KMS-11 (cell line): Measurements from ENCODE around the gene SLC34A1.

Source experiments
- H2AFZ ChIP-seq: fragments of 200-600 bp; sonication (generic); 2 replicates; pipeline ENCODE4 v1.6.1; 2016; ENCODE audit warnings: antibody characterized with exemption, mixed run types, low read depth
- H3K27ac ChIP-seq: fragments of 200-600 bp; sonication (generic); 2 replicates; pipeline ENCODE4 v1.6.1; 2016; ENCODE audit warnings: mild to moderate bottlenecking, mixed run types
- H3K27me3 ChIP-seq: fragments of 200-600 bp; sonication (generic); 2 replicates; pipeline ENCODE4 v1.6.1; 2017; ENCODE audit warnings: mild to moderate bottlenecking, low read depth, mixed run types, moderate library complexity; ENCODE audit not compliant: insufficient read depth
- H3K36me3 ChIP-seq: fragments of 200-600 bp; sonication (generic); 2 replicates; pipeline ENCODE4 v1.6.1; 2017; ENCODE audit warnings: mild to moderate bottlenecking, mixed run types; ENCODE audit not compliant: insufficient read depth
- H3K4me1 ChIP-seq: fragments of 200-600 bp; sonication (generic); 2 replicates; pipeline ENCODE4 v1.6.1; 2016; ENCODE audit warnings: mild to moderate bottlenecking, low read depth, mixed run types; ENCODE audit not compliant: poor library complexity, severe bottlenecking
- H3K4me2 ChIP-seq: fragments of 200-600 bp; sonication (generic); 2 replicates; pipeline ENCODE4 v1.7.0; 2016; ENCODE audit warnings: mild to moderate bottlenecking, mixed run types
- H3K4me3 ChIP-seq: fragments of 200-600 bp; sonication (generic); IDR thresholded peaks from 2 replicates; pipeline ENCODE4 v1.6.1; 2017; ENCODE audit warnings: low read depth, low read length, mixed read lengths; ENCODE audit not compliant: insufficient read depth
- H3K79me2 ChIP-seq: fragments of 200-600 bp; sonication (generic); 2 replicates; pipeline ENCODE4 v1.6.1; 2016; ENCODE audit warnings: low read depth, mixed run types; ENCODE audit not compliant: insufficient read depth
- H3K9ac ChIP-seq: fragments of 200-600 bp; sonication (generic); 2 replicates; pipeline ENCODE4 v1.6.1; 2016; ENCODE audit warnings: mild to moderate bottlenecking, mixed run types
- H4K20me1 ChIP-seq: fragments of 200-600 bp; sonication (generic); 2 replicates; pipeline ENCODE4 v1.6.1; 2016; ENCODE audit warnings: mild to moderate bottlenecking, mixed run types; ENCODE audit not compliant: insufficient read depth
- CTCF ChIP-seq: fragments of 200-600 bp; sonication (generic); conservative IDR thresholded peaks from 2 replicates; pipeline ENCODE4 v1.6.1; 2017; ENCODE audit warnings: low read depth, mild to moderate bottlenecking, antibody characterized with exemption, low read length, moderate library complexity, mixed read lengths

SLC34A1 gene

GRCh38 chr5:177376107-177376506, 8.1 kb upstream of the SLC34A1 start:
- no peak overlapping the region for H3K4me2 ChIP-seq
- no peaks in the 10 kb centered on the region for H3K27me3 ChIP-seq
- H3K79me2 ChIP-seq, result no peaks in the 10 kb centered on the region
- H2AFZ ChIP-seq, result no peak overlapping the region
- no peak overlapping the region for H3K9ac ChIP-seq
- H3K4me1 ChIP-seq, result no peaks in the 10 kb centered on the region
- no peak for TF ChIP-seq CTCF
- no peak overlapping the region for H3K4me3 ChIP-seq
- no peak overlapping the region for H3K27ac ChIP-seq
- no peaks in the 10 kb centered on the region for H3K36me3 ChIP-seq
- no peaks in the 10 kb centered on the region for H4K20me1 ChIP-seq

DNA sequence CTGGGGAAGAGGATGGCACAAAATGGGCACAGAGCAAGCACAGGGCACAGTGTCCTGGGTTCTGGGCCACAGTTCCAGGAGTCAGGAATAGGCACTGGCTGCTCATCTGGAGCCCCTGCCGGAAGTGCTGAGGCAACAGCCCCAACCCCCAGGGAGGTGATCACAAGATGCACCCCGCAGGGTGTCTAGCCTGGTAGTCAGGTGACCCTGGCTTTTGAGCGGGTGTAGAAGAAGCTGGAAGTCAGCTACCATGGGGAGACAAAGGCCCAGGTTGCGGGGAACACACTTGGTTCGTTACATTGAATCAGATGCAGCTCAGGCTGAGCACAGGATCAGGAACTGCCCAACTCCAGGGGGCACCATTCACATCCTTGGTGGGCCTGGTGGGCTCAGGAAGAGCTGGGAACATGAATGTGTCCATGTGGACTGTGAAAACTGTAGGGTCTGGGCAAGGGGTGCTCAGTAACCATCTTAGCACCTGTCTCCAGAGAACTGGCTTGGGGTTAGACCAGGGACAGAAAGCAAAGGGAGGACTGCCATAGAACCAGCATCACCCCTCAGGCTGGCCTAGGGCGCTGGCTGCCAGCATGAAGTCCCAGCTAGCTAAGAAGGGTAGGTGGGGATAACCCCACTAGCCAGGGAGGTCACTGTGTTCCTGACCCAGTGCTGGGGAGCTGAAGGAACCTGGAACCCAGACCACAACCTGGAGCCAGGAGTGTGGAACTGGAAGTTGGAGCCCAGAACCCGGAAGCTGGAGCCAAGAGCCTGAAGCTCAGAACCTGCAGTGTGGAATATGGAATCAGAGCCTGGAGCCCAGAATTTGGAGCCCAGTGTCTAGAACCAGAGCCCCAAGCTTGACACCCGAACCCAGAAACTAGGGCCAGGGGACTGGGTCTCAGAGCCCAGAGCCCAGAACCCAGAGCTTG, 6.1 kb upstream of the SLC34A1 start:
- no peaks in the 10 kb centered on the region for H3K79me2 ChIP-seq
- no peak overlapping the region for H3K4me3 ChIP-seq
- H3K27ac ChIP-seq, result no peak overlapping the region
- H3K9ac ChIP-seq, result no peak overlapping the region
- no peak for TF ChIP-seq CTCF
- no peak overlapping the region for H3K4me2 ChIP-seq
- H4K20me1 ChIP-seq, result no peaks in the 10 kb centered on the region
- H3K4me1 ChIP-seq, result no peaks in the 10 kb centered on the region
- H2AFZ ChIP-seq, result no peak overlapping the region
- H3K36me3 ChIP-seq, result no peaks in the 10 kb centered on the region
- H3K27me3 ChIP-seq, result no peaks in the 10 kb centered on the region

GRCh38 chr5:177378884-177379883, 5.0 kb upstream of the SLC34A1 start:
- Histone ChIP-seq H2AFZ (no peak overlapping the region), H3K79me2 (no peaks in the 10 kb centered on the region), H3K36me3 (no peaks in the 10 kb centered on the region), H3K4me2 (no peak overlapping the region), H3K4me1 (no peaks in the 10 kb centered on the region), H4K20me1 (no peaks in the 10 kb centered on the region), H3K27ac (no peak overlapping the region), H3K4me3 (no peak overlapping the region), H3K27me3 (no peaks in the 10 kb centered on the region), H3K9ac (no peak overlapping the region)
- no peak for TF ChIP-seq CTCF

DNA sequence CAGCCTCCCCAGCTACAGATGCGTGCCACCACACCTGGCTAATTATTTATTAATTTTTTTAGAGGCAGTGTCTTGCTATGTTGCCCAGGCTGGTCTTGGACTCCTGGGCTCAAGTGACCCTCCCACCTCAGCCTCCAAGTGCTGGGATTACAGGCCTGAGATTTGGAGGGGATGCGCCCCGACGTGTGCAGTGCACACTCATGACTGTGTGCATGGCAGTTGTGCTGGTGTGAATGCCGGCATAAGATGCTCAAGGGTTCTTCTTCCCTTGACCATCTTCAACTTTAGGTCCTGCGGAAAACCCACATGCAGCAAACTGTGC, 3.5 kb upstream of the SLC34A1 start:
- Histone ChIP-seq H3K9ac (no peak overlapping the region), H3K27me3 (no peaks in the 10 kb centered on the region; the same call in 1 of the 2 replicates), H3K36me3 (no peaks in the 10 kb centered on the region), H2AFZ (no peak overlapping the region), H3K79me2 (no peaks in the 10 kb centered on the region), H3K4me2 (no peak overlapping the region), H3K4me1 (no peaks in the 10 kb centered on the region), H3K4me3 (no peak overlapping the region), H3K27ac (no peak overlapping the region), H4K20me1 (no peaks in the 10 kb centered on the region)
- no peak for TF ChIP-seq CTCF
